HL-60 (cell line): ENCODE results near the gene ZMYND12.

ENCODE experiments used
- GABPA ChIP-seq: IDR thresholded peaks from 2 replicates; pipeline ENCODE4 v1.6.1; 2012; ENCODE audit warnings: low read depth
- POLR2AphosphoS5 ChIP-seq: IDR thresholded peaks from 2 replicates; pipeline ENCODE4 v1.6.1; 2012; ENCODE audit warnings: low read depth
- SPI1 ChIP-seq: IDR thresholded peaks from 2 replicates; pipeline ENCODE4 v1.6.1; 2012; ENCODE audit warnings: low read depth, mild to moderate bottlenecking, borderline replicate concordance
- TF ChIP-seq, protein P1 (sequence below): IDR thresholded peaks from one replicate; pipeline ENCODE4 v1.5.1; 2011; ENCODE audit warnings: low read length, control low read depth, inconsistent platforms; ENCODE audit not compliant: insufficient read depth
- TF ChIP-seq, protein P2 (sequence below): IDR thresholded peaks from 2 replicates; pipeline ENCODE4 v1.6.1; 2012; ENCODE audit warnings: low read depth; ENCODE audit not compliant: insufficient replicate concordance

DNA sequence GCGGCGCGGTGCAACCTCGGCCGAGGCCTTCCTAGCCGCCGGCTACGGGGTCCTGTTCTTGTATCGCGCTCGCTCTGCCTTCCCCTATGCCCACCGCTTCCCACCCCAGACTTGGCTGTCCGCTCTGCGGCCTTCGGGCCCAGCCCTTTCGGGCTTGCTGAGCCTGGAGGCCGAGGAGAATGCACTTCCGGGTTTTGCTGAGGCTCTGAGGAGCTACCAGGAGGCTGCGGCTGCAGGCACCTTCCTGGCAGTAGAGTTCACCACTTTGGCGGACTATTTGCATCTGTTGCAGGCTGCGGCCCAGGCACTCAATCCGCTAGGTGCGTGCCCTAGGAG, 900 bp upstream of the ZMYND12 start:
- TF ChIP-seq, protein P1, sequence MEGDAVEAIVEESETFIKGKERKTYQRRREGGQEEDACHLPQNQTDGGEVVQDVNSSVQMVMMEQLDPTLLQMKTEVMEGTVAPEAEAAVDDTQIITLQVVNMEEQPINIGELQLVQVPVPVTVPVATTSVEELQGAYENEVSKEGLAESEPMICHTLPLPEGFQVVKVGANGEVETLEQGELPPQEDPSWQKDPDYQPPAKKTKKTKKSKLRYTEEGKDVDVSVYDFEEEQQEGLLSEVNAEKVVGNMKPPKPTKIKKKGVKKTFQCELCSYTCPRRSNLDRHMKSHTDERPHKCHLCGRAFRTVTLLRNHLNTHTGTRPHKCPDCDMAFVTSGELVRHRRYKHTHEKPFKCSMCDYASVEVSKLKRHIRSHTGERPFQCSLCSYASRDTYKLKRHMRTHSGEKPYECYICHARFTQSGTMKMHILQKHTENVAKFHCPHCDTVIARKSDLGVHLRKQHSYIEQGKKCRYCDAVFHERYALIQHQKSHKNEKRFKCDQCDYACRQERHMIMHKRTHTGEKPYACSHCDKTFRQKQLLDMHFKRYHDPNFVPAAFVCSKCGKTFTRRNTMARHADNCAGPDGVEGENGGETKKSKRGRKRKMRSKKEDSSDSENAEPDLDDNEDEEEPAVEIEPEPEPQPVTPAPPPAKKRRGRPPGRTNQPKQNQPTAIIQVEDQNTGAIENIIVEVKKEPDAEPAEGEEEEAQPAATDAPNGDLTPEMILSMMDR = no peak
- TF ChIP-seq, protein P2, sequence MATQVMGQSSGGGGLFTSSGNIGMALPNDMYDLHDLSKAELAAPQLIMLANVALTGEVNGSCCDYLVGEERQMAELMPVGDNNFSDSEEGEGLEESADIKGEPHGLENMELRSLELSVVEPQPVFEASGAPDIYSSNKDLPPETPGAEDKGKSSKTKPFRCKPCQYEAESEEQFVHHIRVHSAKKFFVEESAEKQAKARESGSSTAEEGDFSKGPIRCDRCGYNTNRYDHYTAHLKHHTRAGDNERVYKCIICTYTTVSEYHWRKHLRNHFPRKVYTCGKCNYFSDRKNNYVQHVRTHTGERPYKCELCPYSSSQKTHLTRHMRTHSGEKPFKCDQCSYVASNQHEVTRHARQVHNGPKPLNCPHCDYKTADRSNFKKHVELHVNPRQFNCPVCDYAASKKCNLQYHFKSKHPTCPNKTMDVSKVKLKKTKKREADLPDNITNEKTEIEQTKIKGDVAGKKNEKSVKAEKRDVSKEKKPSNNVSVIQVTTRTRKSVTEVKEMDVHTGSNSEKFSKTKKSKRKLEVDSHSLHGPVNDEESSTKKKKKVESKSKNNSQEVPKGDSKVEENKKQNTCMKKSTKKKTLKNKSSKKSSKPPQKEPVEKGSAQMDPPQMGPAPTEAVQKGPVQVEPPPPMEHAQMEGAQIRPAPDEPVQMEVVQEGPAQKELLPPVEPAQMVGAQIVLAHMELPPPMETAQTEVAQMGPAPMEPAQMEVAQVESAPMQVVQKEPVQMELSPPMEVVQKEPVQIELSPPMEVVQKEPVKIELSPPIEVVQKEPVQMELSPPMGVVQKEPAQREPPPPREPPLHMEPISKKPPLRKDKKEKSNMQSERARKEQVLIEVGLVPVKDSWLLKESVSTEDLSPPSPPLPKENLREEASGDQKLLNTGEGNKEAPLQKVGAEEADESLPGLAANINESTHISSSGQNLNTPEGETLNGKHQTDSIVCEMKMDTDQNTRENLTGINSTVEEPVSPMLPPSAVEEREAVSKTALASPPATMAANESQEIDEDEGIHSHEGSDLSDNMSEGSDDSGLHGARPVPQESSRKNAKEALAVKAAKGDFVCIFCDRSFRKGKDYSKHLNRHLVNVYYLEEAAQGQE = no peak
- TF ChIP-seq POLR2AphosphoS5 (no peak), GABPA (no peak), SPI1 (peak; percentile 49; the same call in 1 of the 2 replicates)
